Astrocyte (in vitro differentiated cells and primary cell): ENCODE data around the gene DSE. TPM values are rescaled to one million over a fixed set of nuclear protein-coding genes. Genes with fewer than 3 reads are reported as not detected.
A peak's percentile ranks its signal among the peaks of the same experiment; 100 is the strongest.

Experiments used
- DNase-seq: peaks from one replicate; pipeline ENCODE4 v3.0.0-alpha.2; 2010; ENCODE audit warnings: low read depth
- FAIRE-seq: peaks from 2 replicates; lab custom pipeline; 2011; peaks lifted over from hg19 to GRCh38; lab: Jason Lieb, UNC
- H2AFZ ChIP-seq: 2 replicates; pipeline ENCODE4 v1.6.0; 2012; ENCODE audit warnings: low read depth, low read length, inconsistent platforms
- H3K27ac ChIP-seq: 2 replicates; pipeline ENCODE4 v1.5.1; 2011; ENCODE audit warnings: low read depth, low read length, inconsistent platforms
- H3K27me3 ChIP-seq: 2 replicates; pipeline ENCODE4 v1.6.0; 2011; ENCODE audit warnings: low read length, inconsistent platforms; ENCODE audit not compliant: insufficient read depth
- H3K36me3 ChIP-seq: 2 replicates; pipeline ENCODE4 v1.5.1; 2011; ENCODE audit warnings: low read length, inconsistent platforms; ENCODE audit not compliant: insufficient read depth
- H3K4me1 ChIP-seq: 2 replicates; pipeline ENCODE4 v1.5.1; 2011; ENCODE audit warnings: low read length, inconsistent platforms; ENCODE audit not compliant: insufficient read depth
- H3K4me2 ChIP-seq: 2 replicates; pipeline ENCODE4 v1.6.0; 2012; ENCODE audit warnings: low read length, inconsistent platforms
- H3K4me3 ChIP-seq: 2 replicates; pipeline ENCODE4 v1.5.1; 2011; ENCODE audit warnings: low read depth, mild to moderate bottlenecking, low read length, inconsistent platforms; ENCODE audit not compliant: insufficient read depth
- H3K79me2 ChIP-seq: 2 replicates; pipeline ENCODE4 v1.6.0; 2012; ENCODE audit warnings: mild to moderate bottlenecking, low read length, inconsistent platforms; ENCODE audit not compliant: insufficient read depth
- H3K9ac ChIP-seq: 2 replicates; pipeline ENCODE4 v1.6.0; 2012; ENCODE audit warnings: mild to moderate bottlenecking, low read length, inconsistent platforms
- H3K9me3 ChIP-seq: 2 replicates; pipeline ENCODE4 v1.5.1; 2012; ENCODE audit warnings: low read depth, mild to moderate bottlenecking, low read length, inconsistent platforms; ENCODE audit not compliant: insufficient read depth
- H4K20me1 ChIP-seq: 2 replicates; pipeline ENCODE4 v1.6.0; 2012; ENCODE audit warnings: low read length, inconsistent platforms; ENCODE audit not compliant: insufficient read depth
- H3K27ac Mint-ChIP-seq: one replicate; pipeline ENCODE4 v1.8.0; 2021; ENCODE audit warnings: mild to moderate bottlenecking, mixed read lengths; ENCODE audit not compliant: unreplicated experiment
- H3K27me3 Mint-ChIP-seq: one replicate; pipeline ENCODE4 v1.8.0; 2021; ENCODE audit warnings: low read depth, mixed read lengths; ENCODE audit not compliant: unreplicated experiment
- H3K36me3 Mint-ChIP-seq: one replicate; pipeline ENCODE4 v1.8.0; 2021; ENCODE audit warnings: low read depth, mixed read lengths; ENCODE audit not compliant: unreplicated experiment
- H3K4me1 Mint-ChIP-seq: one replicate; pipeline ENCODE4 v1.8.0; 2021; ENCODE audit warnings: low read depth, mixed read lengths; ENCODE audit not compliant: unreplicated experiment
- H3K4me3 Mint-ChIP-seq: one replicate; pipeline ENCODE4 v1.8.0; 2021; ENCODE audit warnings: mild to moderate bottlenecking, moderate library complexity, mixed read lengths; ENCODE audit not compliant: unreplicated experiment
- H3K9me3 Mint-ChIP-seq: one replicate; pipeline ENCODE4 v1.8.0; 2021; ENCODE audit warnings: mild to moderate bottlenecking, mixed read lengths; ENCODE audit not compliant: unreplicated experiment
- EZH2 ChIP-seq: IDR thresholded peaks from 2 replicates; pipeline ENCODE4 v1.6.1; 2012; ENCODE audit warnings: mild to moderate bottlenecking, low read length, inconsistent platforms; ENCODE audit not compliant: insufficient read depth
- total RNA-seq: library from RNA; stranded (reverse); gene quantifications from 2 replicates; pipeline ENCODE4 v1.2.1, GENCODE V29; 2021
- TF ChIP-seq, protein P1 (sequence below): IDR thresholded peaks from 2 replicates; pipeline ENCODE4 v1.5.1; 2011; ENCODE audit warnings: low read depth, mild to moderate bottlenecking, inconsistent platforms, low read length, moderate library complexity; ENCODE audit not compliant: insufficient read depth

The DSE gene
- total RNA-seq, 1 donor from 2014 or later = 83.2 TPM

DNA sequence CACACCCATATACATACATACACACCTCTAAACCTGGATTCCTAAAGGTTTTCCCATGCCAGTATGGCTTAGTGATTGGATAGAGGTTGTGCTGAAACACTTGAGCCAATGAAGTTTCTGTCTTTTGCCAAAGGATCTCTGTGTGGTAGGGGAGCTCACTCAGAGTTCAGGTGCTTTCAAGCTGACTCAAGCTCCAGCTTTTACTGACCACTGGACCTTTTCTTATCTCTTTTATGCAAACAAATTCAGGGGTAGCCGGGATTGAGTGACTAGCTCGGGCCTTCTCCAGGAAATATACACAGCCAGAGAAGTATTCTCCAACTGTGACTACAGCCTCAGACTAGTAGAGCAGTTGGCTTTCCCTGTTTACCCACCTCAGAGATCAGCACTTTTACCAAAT is 21.5 kb upstream of the DSE start:
- no peaks in the 10 kb centered on the region for H3K36me3 Mint-ChIP-seq
- H3K27ac Mint-ChIP-seq = no peak overlapping the region
- Histone ChIP-seq H3K4me3 (no peak overlapping the region), H3K27ac (no peak overlapping the region), H3K9me3 (no peaks in the 10 kb centered on the region), H2AFZ (no peak overlapping the region), H3K36me3 (no peaks in the 10 kb centered on the region), H4K20me1 (no peaks in the 10 kb centered on the region), H3K79me2 (no peaks in the 10 kb centered on the region), H3K4me1 (peaks cover 7% of the 10 kb centered on the region), H3K27me3 (no peaks in the 10 kb centered on the region), H3K4me2 (no peak overlapping the region), H3K9ac (no peak overlapping the region)
- H3K4me3 Mint-ChIP-seq = no peak overlapping the region
- FAIRE-seq (no peak), DNase-seq (peak; percentile 51)
- peaks cover 15% of the 10 kb centered on the region for H3K9me3 Mint-ChIP-seq
- peaks cover 19% of the 10 kb centered on the region for H3K4me1 Mint-ChIP-seq
- no peaks in the 10 kb centered on the region for H3K27me3 Mint-ChIP-seq
- TF ChIP-seq, protein P1, sequence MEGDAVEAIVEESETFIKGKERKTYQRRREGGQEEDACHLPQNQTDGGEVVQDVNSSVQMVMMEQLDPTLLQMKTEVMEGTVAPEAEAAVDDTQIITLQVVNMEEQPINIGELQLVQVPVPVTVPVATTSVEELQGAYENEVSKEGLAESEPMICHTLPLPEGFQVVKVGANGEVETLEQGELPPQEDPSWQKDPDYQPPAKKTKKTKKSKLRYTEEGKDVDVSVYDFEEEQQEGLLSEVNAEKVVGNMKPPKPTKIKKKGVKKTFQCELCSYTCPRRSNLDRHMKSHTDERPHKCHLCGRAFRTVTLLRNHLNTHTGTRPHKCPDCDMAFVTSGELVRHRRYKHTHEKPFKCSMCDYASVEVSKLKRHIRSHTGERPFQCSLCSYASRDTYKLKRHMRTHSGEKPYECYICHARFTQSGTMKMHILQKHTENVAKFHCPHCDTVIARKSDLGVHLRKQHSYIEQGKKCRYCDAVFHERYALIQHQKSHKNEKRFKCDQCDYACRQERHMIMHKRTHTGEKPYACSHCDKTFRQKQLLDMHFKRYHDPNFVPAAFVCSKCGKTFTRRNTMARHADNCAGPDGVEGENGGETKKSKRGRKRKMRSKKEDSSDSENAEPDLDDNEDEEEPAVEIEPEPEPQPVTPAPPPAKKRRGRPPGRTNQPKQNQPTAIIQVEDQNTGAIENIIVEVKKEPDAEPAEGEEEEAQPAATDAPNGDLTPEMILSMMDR = no peak
- no peak for TF ChIP-seq EZH2

DNA sequence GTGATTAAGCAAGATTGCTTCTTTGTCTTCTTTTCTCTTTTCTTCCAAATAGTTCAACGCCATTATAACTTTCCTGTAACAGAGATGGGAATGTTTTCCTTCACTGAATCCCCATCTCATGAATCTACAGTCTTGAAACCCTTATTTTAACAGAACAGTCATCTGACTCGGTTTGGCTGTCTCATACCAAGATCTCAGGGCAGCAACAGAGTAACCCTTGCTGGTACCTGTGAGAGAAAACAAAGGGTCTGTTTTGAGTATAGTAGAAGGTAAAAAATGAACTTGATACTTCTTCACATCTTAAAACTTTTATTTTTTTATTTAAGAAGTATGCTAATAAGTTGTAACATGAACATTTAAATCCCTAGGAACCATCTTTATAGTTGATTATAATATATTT is 19.6 kb upstream of the DSE start:
- Mint-ChIP-seq H3K27ac (no peak overlapping the region), H3K4me1 (peaks cover 21% of the 10 kb centered on the region), H3K4me3 (no peak overlapping the region), H3K9me3 (peaks cover 7% of the 10 kb centered on the region), H3K27me3 (no peaks in the 10 kb centered on the region), H3K36me3 (no peaks in the 10 kb centered on the region)
- Histone ChIP-seq H3K9ac (no peak overlapping the region), H3K9me3 (no peaks in the 10 kb centered on the region), H3K4me1 (peaks cover 9% of the 10 kb centered on the region), H3K36me3 (no peaks in the 10 kb centered on the region), H3K27ac (no peak overlapping the region), H2AFZ (no peak overlapping the region), H3K4me2 (no peak overlapping the region), H3K79me2 (no peaks in the 10 kb centered on the region), H4K20me1 (no peaks in the 10 kb centered on the region), H3K4me3 (no peak overlapping the region), H3K27me3 (no peaks in the 10 kb centered on the region)
- TF ChIP-seq, protein P1 = no peak
- no peak for TF ChIP-seq EZH2
- FAIRE-seq (no peak), DNase-seq (no peak)

- Mint-ChIP-seq H3K4me3 (no peak overlapping the region), H3K4me1 (peaks cover 21% of the 10 kb centered on the region), H3K27me3 (no peaks in the 10 kb centered on the region), H3K36me3 (no peaks in the 10 kb centered on the region), H3K9me3 (no peaks in the 10 kb centered on the region), H3K27ac (peak overlapping the region; percentile 67)
- peak; percentile 81 for FAIRE-seq
- Histone ChIP-seq H3K36me3 (no peaks in the 10 kb centered on the region), H3K27me3 (no peaks in the 10 kb centered on the region), H3K27ac (no peak overlapping the region), H3K79me2 (no peaks in the 10 kb centered on the region), H3K9me3 (no peaks in the 10 kb centered on the region), H3K4me1 (peaks cover 9% of the 10 kb centered on the region), H4K20me1 (no peaks in the 10 kb centered on the region), H2AFZ (peak overlapping the region; percentile 63), H3K4me3 (no peak overlapping the region), H3K9ac (no peak overlapping the region), H3K4me2 (peak overlapping the region; percentile 39)
- TF ChIP-seq, protein P1 = no peak
- TF ChIP-seq EZH2 = no peak
- peak; percentile 72 for DNase-seq
Observed at GRCh38 chr6:116352515-116353471, 18.0 kb upstream of the DSE start.
